Activated naive CD8-positive, alpha-beta T cell treated with anti-CD3 and anti-CD28 coated beads, Interleukin-2, amount 10 ng/mL, durations not matched to agents 7 days and 5 days (primary cell): ENCODE results near the gene ZDHHC12. TPM values are rescaled to one million over a fixed set of nuclear protein-coding genes. Genes with fewer than 3 reads are reported as not detected.

ENCODE experiments used
- ATAC-seq: fragments of 150-1000 bp; cut with Tn5 transposase; one replicate; pipeline ENCODE4 v1.10.0; 2021; ENCODE audit warnings: low read depth, moderate library complexity
- POLR2A ChIA-PET: fragments of 350-600 bp; sonication (Branson Sonifier 250); formaldehyde crosslinking; loops from one replicate; lab custom pipeline; 2021; ENCODE audit warnings: antibody characterized with exemption; lab: Charles Lee
- DNase-seq: peaks from one replicate; pipeline ENCODE4 v3.0.0; 2021
- H3K27ac Mint-ChIP-seq: one replicate; pipeline ENCODE4 v1.8.0; 2022; ENCODE audit warnings: mild to moderate bottlenecking, mixed read lengths
- H3K27me3 Mint-ChIP-seq: one replicate; pipeline ENCODE4 v1.8.0; 2022; ENCODE audit warnings: mild to moderate bottlenecking, moderate library complexity, mixed read lengths
- H3K36me3 Mint-ChIP-seq: one replicate; pipeline ENCODE4 v1.8.0; 2021; ENCODE audit warnings: mild to moderate bottlenecking, mixed read lengths
- H3K4me1 Mint-ChIP-seq: one replicate; pipeline ENCODE4 v1.8.0; 2021; ENCODE audit warnings: mixed read lengths
- H3K4me3 Mint-ChIP-seq: one replicate; pipeline ENCODE4 v1.8.0; 2022; ENCODE audit warnings: mild to moderate bottlenecking, moderate library complexity, mixed read lengths
- H3K9me3 Mint-ChIP-seq: one replicate; pipeline ENCODE4 v1.8.0; 2021; ENCODE audit warnings: mixed read lengths
- total RNA-seq, 2 experiments: library from RNA; stranded (reverse); gene quantifications; one replicate each; pipeline ENCODE4 v1.2.3, GENCODE V29; 2021

Gene ZDHHC12
- total RNA-seq, 2 experiments from 2014 or later: 64.1 to 68.9 TPM

- Mint-ChIP-seq H3K4me3 (peak overlapping the region; percentile 100), H3K9me3 (no peaks in the 10 kb centered on the region), H3K36me3 (peaks cover 11% of the 10 kb centered on the region), H3K27me3 (no peaks in the 10 kb centered on the region), H3K4me1 (peaks cover 47% of the 10 kb centered on the region), H3K27ac (peak overlapping the region; percentile 99)
- ATAC-seq (peak; percentile 15), DNase-seq (peak; percentile 53)
- POLR2A ChIA-PET: interaction anchor here (0.6 to 2.9 kb wide), 2 partner anchors 25 to 28 kb away, joined by 4 to 15 read pairs; partner anchors contain the start of gene DYNC2I2
Measured at GRCh38 chr9:128685636-128686489, 38.1 kb downstream of the ZDHHC12 start.

DNA sequence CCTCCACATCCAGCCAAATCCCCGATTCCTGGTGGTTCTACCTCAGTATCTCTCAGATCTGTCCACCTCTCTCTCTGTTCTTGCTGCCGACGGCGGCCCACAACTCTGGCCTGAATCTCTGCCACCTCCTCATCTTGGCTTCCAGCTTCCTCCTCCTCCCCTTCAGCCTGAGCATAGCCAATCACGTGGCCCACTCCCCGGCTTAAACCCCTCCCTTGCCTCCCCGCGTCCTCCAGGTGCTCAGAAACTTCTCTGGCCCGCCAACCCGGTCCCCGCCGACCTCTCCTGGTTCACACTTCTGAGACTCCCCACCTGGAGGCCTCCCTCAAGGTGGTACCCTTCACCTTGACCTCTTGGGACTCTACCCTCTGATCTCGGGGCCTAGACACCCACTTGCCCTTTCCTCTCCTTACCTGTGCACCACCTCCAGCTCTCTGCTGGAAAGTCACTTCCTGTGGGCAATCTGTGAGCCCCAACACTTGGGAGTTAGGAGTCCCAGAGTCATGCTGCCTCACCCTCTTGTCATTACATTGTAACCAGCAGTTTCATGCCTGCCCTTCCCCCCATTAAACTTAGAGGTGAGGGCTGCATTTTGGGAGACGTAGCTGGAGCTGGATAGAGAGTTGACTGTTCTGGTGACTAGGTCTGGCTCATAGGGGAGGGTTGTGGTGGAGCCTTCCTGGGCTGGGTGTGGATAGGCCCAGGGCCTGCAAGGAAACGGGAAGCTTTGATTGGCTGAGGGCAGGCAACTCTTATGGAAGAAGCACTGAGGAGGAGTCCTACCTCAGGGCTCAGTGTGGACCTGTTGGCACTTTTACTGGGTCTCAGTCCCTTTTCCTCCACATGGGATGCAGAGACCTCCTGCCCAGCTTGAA is 39.4 kb downstream of the ZDHHC12 start:
- Mint-ChIP-seq H3K27me3 (no peaks in the 10 kb centered on the region), H3K27ac (peak overlapping the region; percentile 99)

GRCh38 chr9:128684065-128684324 is 39.9 kb downstream of the ZDHHC12 start:
- POLR2A ChIA-PET: interaction anchor here (0.6 to 2.9 kb wide), 17 partner anchors 8 to 198 kb away, joined by 3 to 15 read pairs (median 5); partner anchors contain the start of genes DYNC2I2, ENDOG, PKN3 and SPTAN1
- Mint-ChIP-seq H3K27me3 (no peaks in the 10 kb centered on the region), H3K36me3 (peaks cover 8% of the 10 kb centered on the region), H3K27ac (peak overlapping the region; percentile 99), H3K9me3 (no peaks in the 10 kb centered on the region), H3K4me1 (peaks cover 44% of the 10 kb centered on the region), H3K4me3 (peak overlapping the region; percentile 100)
- DNase-seq (no peak), ATAC-seq (no peak)

More for the DNA sequence above, 39.4 kb downstream of the ZDHHC12 start:
- ATAC-seq: peak; percentile 50
- peaks cover 7% of the 10 kb centered on the region for H3K36me3 Mint-ChIP-seq
- POLR2A ChIA-PET: interaction anchor here (0.6 to 2.9 kb wide), 19 partner anchors 8 to 198 kb away, joined by 3 to 15 read pairs (median 5); partner anchors contain the start of genes DYNC2I2, ENDOG, PKN3 and SPTAN1
- H3K4me3 Mint-ChIP-seq: peak overlapping the region; percentile 100
- no peaks in the 10 kb centered on the region for H3K9me3 Mint-ChIP-seq
- H3K4me1 Mint-ChIP-seq: peaks cover 44% of the 10 kb centered on the region
- DNase-seq: peak; percentile 76

DNA sequence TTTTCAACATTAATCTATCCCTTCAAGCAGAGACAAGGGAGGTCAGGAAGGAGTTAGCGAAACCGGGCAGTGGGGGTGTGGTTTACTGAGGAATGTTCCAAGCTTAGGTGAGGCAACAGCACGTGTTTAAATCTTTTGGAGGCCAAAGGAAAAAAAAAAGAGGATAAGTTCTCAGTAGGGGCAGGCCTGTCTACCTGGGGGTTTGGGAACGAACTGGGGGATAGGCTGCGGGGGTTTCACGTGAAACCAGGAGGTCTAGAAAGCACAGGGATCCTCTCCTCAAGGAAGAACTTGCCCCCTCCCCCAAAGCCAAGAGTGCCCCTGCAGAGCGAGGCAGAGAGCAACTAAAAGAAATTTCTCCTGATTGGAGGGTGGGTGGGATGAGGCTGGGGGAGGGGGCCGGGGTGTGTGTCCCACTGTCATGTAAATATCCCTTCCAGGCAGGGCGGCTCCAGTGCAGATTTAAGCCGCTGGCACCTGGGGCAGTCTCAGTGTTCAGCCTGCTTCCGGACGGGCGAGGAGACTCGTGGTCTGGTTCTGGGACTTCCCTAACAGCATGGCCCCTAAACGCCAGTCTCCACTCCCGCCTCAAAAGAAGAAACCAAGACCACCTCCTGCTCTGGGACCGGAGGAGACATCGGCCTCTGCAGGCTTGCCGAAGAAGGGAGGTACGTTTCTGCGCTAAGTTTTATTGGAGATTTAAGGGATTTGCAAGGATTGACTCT is 40.4 kb downstream of the ZDHHC12 start:
- H3K4me1 Mint-ChIP-seq: peaks cover 44% of the 10 kb centered on the region
- no peaks in the 10 kb centered on the region for H3K27me3 Mint-ChIP-seq
- H3K9me3 Mint-ChIP-seq: no peaks in the 10 kb centered on the region
- no peak for DNase-seq
- POLR2A ChIA-PET: interaction anchor here (0.6 to 2.9 kb wide), 18 partner anchors 8 to 199 kb away, joined by 3 to 15 read pairs (median 5); partner anchors contain the start of genes DYNC2I2, ENDOG, PKN3 and SPTAN1
- peak overlapping the region; percentile 100 for H3K4me3 Mint-ChIP-seq
- ATAC-seq: no peak
- peaks cover 8% of the 10 kb centered on the region for H3K36me3 Mint-ChIP-seq
- peak overlapping the region; percentile 99 for H3K27ac Mint-ChIP-seq

DNA sequence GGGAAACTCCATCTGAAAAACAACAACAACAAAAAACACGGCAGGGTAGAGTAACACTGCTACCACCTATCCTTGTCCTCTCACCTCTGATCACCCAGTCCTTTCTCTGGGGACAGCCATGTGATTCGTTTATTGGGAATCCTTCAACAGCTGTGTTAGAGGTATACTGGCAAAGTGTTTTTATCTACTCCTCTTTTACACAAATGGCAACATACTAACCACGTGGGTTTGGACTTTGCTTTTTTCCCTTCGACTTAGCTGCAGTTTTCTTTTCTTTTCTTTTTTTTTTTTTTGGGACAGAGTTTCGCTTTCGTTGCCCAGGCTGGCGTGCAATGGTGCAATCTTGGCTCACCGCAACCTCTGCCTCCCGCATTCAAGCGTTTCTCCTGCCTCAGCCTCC is 46.1 kb downstream of the ZDHHC12 start:
- Mint-ChIP-seq H3K27me3 (no peaks in the 10 kb centered on the region), H3K4me3 (no peak overlapping the region), H3K4me1 (peaks cover 3% of the 10 kb centered on the region), H3K9me3 (no peaks in the 10 kb centered on the region), H3K27ac (no peak overlapping the region), H3K36me3 (peaks cover 11% of the 10 kb centered on the region)
- DNase-seq (no peak), ATAC-seq (no peak)
- POLR2A ChIA-PET: interaction anchor here (1.2 kb wide), 1 partner anchor 12 kb away, joined by 3 read pairs; the partner anchor contains the start of gene SET

- Mint-ChIP-seq H3K9me3 (no peaks in the 10 kb centered on the region), H3K4me1 (no peaks in the 10 kb centered on the region), H3K27ac (no peak overlapping the region), H3K4me3 (no peak overlapping the region), H3K27me3 (no peaks in the 10 kb centered on the region), H3K36me3 (peaks cover 7% of the 10 kb centered on the region)
- DNase-seq (no peak), ATAC-seq (no peak)
- POLR2A ChIA-PET: interaction anchor here (1.0 to 1.6 kb wide), 3 partner anchors 9 to 14 kb away, joined by 3 to 7 read pairs (median 7); partner anchors contain the start of gene SET
Measured at GRCh38 chr9:128675382-128675781, 48.5 kb downstream of the ZDHHC12 start.

Other genes starting within 250 kb of the ZDHHC12 start
- gene GLE1, start 219.4 kb downstream of the ZDHHC12 start, total RNA-seq: 10 to 100 TPM; 39.3 to 41.6 TPM
- 100 to 1,000 TPM; 355 to 358 TPM for gene SPTAN1, start 171.5 kb downstream of the ZDHHC12 start, total RNA-seq
- 10 to 100 TPM; 37.7 to 40.4 TPM for gene DYNC2I2, start 67.3 kb downstream of the ZDHHC12 start, total RNA-seq
- 100 to 1,000 TPM; 411 to 415 TPM for gene SET, start 34.9 kb downstream of the ZDHHC12 start, total RNA-seq
- 1 to 10 TPM; 7.4 to 9.6 TPM for gene PKN3, start 21.6 kb downstream of the ZDHHC12 start, total RNA-seq
- 10 to 100 TPM; 27.1 to 29.2 TPM for gene ZER1, start 47.8 kb upstream of the ZDHHC12 start, total RNA-seq
- 10 to 100 TPM; 26.1 to 29.2 TPM for gene TBC1D13, start 63.1 kb upstream of the ZDHHC12 start, total RNA-seq
- gene ENDOG, start 94.4 kb upstream of the ZDHHC12 start, total RNA-seq: 10 to 100 TPM; 16.2 to 19.5 TPM
- 10 to 100 TPM; 71.4 to 75.4 TPM for gene SPOUT1, start 105.7 kb upstream of the ZDHHC12 start, total RNA-seq
- gene KYAT1, start 157.8 kb upstream of the ZDHHC12 start, total RNA-seq: 10 to 100 TPM; 14.9 to 16.3 TPM
- gene LRRC8A, start 158.0 kb upstream of the ZDHHC12 start, total RNA-seq: 10 to 100 TPM; 24.1 to 25.9 TPM
- 1 to 10 TPM; 1.4 to 1.6 TPM for gene PHYHD1, start 196.9 kb upstream of the ZDHHC12 start, total RNA-seq
- gene DOLK, start 223.5 kb upstream of the ZDHHC12 start, total RNA-seq: 1 to 10 TPM; 9.4 to 9.5 TPM
- 10 to 100 TPM; 64.2 to 65.3 TPM for gene NUP188, start 223.6 kb upstream of the ZDHHC12 start, total RNA-seq